Measurements from ENCODE around the gene ATG10.

The ATG10 gene

DNA sequence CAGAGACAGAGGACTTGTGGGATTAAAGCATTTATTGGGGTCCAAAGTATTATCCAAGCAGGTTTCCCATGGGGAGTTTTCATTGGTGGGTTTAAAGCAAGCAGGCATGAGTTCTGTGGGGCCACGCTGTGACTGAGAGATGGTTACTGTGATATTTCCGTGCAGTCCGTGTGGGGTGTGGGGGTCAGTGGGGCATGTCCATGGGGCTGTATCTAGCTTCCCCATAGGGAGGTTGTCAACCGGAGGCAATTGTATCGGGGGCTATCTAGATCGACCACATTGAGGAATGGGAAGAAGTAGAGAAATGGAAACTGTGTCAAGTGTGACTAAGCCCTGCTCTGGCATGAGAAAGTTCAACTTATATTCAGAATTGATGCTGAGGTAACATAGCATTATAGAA, 313.4 kb downstream of the ATG10 start:
- H3K4me3 ChIP-seq (ENCODE audit: low read depth in 1 of 2, low read length in 1 of 2) = no peak overlapping the region
- H3K27ac ChIP-seq = no peak overlapping the region
- no peaks in the 10 kb centered on the region for H3K36me3 ChIP-seq
- H3K9me3 ChIP-seq = no peaks in the 10 kb centered on the region
- H3K4me1 ChIP-seq (ENCODE audit: control insufficient read depth in 1 of 2, insufficient read depth in 1 of 2, low read depth in 1 of 2, low read length in 1 of 2) = no peaks in the 10 kb centered on the region
- TF ChIP-seq, protein P1, sequence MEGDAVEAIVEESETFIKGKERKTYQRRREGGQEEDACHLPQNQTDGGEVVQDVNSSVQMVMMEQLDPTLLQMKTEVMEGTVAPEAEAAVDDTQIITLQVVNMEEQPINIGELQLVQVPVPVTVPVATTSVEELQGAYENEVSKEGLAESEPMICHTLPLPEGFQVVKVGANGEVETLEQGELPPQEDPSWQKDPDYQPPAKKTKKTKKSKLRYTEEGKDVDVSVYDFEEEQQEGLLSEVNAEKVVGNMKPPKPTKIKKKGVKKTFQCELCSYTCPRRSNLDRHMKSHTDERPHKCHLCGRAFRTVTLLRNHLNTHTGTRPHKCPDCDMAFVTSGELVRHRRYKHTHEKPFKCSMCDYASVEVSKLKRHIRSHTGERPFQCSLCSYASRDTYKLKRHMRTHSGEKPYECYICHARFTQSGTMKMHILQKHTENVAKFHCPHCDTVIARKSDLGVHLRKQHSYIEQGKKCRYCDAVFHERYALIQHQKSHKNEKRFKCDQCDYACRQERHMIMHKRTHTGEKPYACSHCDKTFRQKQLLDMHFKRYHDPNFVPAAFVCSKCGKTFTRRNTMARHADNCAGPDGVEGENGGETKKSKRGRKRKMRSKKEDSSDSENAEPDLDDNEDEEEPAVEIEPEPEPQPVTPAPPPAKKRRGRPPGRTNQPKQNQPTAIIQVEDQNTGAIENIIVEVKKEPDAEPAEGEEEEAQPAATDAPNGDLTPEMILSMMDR (IDR thresholded peaks at IDR 0.05) = no peak
- no peaks in the 10 kb centered on the region for H3K27me3 ChIP-seq

DNA sequence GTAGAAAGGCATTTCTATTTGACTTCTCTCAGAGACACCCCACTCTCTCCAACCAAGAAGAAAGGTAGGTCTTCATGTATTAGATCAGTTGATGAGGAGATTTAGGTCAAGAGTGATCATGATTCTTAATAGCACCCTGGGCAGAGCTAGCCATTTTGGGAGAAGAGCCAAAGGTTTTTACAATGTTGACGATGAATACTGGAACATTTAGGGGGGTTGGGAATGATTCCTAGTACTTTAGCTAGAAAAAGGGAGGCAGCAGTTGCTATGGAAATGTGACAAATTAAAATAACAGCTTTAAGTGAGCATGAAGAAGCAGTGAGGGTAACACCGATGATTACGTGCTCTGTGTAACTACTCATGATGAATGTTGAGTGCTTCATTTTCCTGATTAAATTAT, 315.8 kb downstream of the ATG10 start:
- TF ChIP-seq, protein P1 (IDR thresholded peaks at IDR 0.05) = no peak
- Histone ChIP-seq H3K9me3 (no peaks in the 10 kb centered on the region), H3K4me3 (ENCODE audit: low read depth in 1 of 2, low read length in 1 of 2) (no peak overlapping the region), H3K27me3 (no peaks in the 10 kb centered on the region), H3K27ac (no peak overlapping the region), H3K4me1 (ENCODE audit: control insufficient read depth in 1 of 2, insufficient read depth in 1 of 2, low read depth in 1 of 2, low read length in 1 of 2) (no peaks in the 10 kb centered on the region), H3K36me3 (no peaks in the 10 kb centered on the region)

DNA sequence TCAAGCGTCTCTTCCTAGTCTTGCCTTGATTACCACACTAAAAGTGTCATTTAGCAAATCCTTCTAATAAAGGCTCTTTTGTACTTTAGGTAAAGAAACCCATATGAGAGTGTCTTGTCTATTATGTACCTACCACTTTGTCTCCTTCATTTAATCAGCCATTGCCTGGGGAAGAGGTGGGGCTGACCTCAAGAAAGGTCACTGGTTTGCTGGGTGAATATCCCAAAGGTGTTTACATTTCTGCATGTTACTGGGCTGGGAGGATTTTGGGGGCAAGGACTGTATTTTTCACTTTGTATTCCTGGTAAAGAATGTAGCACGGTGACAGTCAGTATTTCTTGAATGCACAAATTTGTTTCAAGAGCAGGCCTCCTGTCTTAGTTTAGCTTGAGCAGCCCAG, 318.2 kb downstream of the ATG10 start:
- Histone ChIP-seq H3K4me3 (ENCODE audit: low read depth in 1 of 2, low read length in 1 of 2) (no peak overlapping the region), H3K27ac (no peak overlapping the region), H3K36me3 (no peaks in the 10 kb centered on the region), H3K9me3 (no peaks in the 10 kb centered on the region), H3K27me3 (no peaks in the 10 kb centered on the region), H3K4me1 (ENCODE audit: control insufficient read depth in 1 of 2, insufficient read depth in 1 of 2, low read depth in 1 of 2, low read length in 1 of 2) (no peaks in the 10 kb centered on the region)
- TF ChIP-seq, protein P1 (IDR thresholded peaks at IDR 0.05) = no peak

DNA sequence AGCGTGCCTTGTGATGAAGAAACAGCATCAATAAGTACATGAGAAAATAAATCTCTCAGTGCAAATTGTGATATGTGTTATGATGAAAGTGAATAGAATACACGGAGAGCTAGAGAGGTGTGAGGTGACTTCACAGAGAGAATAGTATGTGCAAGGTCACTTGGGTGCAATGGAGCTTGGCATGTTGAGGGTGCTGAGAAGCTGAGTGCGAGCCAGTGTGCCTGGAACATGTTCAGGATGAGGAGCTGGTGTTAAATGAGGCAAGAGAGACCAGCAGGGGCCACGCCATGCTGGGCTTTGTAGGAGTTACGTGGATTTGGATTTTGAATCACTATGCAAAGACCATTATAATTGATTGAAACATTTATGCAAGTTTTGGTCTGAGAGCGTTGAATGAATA, 319.1 kb downstream of the ATG10 start:
- TF ChIP-seq, protein P1 (IDR thresholded peaks at IDR 0.05) = no peak
- Histone ChIP-seq H3K36me3 (no peaks in the 10 kb centered on the region), H3K4me3 (ENCODE audit: low read depth in 1 of 2, low read length in 1 of 2) (no peak overlapping the region)

GRCh38 chr5:82291420-82291819, 319.6 kb downstream of the ATG10 start:
- H3K27me3 ChIP-seq = no peaks in the 10 kb centered on the region
- no peaks in the 10 kb centered on the region for H3K36me3 ChIP-seq
- TF ChIP-seq, protein P1 (IDR thresholded peaks at IDR 0.05) = no peak
- no peaks in the 10 kb centered on the region for H3K9me3 ChIP-seq
- H3K4me3 ChIP-seq (ENCODE audit: low read depth in 1 of 2, low read length in 1 of 2) = no peak overlapping the region
- no peak overlapping the region for H3K27ac ChIP-seq
- no peaks in the 10 kb centered on the region for H3K4me1 ChIP-seq (ENCODE audit: control insufficient read depth in 1 of 2, insufficient read depth in 1 of 2, low read depth in 1 of 2, low read length in 1 of 2)

More for the DNA sequence above, 319.1 kb downstream of the ATG10 start:
- Histone ChIP-seq H3K9me3 (no peaks in the 10 kb centered on the region), H3K4me1 (ENCODE audit: control insufficient read depth in 1 of 2, insufficient read depth in 1 of 2, low read depth in 1 of 2, low read length in 1 of 2) (no peaks in the 10 kb centered on the region), H3K27ac (no peak overlapping the region), H3K27me3 (no peaks in the 10 kb centered on the region)

DNA sequence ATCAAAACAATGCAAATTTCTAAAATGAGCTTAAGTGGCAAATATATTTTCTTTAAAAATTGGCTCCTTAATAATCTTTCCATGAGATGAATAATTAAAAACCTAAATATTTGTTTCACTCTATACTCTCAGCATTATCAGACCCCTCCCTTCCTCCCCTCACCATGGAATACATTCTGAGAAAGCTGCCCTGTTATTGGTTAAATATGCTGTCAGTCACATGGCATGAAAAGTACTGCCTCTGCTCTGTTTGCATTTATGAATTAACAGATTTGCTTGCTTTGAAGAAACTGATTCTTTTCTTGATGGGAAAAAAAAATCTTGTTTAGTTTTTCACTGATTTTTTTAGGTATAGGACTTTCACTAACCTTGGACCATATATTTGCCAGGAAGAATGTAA, 323.3 kb downstream of the ATG10 start:
- TF ChIP-seq, protein P1 (IDR thresholded peaks at IDR 0.05) = no peak

More for the DNA sequence above, 323.3 kb downstream of the ATG10 start:
- Histone ChIP-seq H3K9me3 (no peaks in the 10 kb centered on the region), H3K4me3 (ENCODE audit: low read depth in 1 of 2, low read length in 1 of 2) (no peak overlapping the region), H3K36me3 (no peaks in the 10 kb centered on the region), H3K27ac (no peak overlapping the region), H3K4me1 (ENCODE audit: control insufficient read depth in 1 of 2, insufficient read depth in 1 of 2, low read depth in 1 of 2, low read length in 1 of 2) (peaks cover 0 to 16% of the 10 kb centered on the region in 2 experiments), H3K27me3 (no peaks in the 10 kb centered on the region)
